A549 (cell line): ENCODE measurements around the gene CDHR4.

ENCODE experiments used
- CTCF ChIP-seq: fragments of >200 bp; sonication (Bioruptor Twin); formaldehyde crosslinking; IDR thresholded peaks from 3 replicates; pipeline ENCODE4 v1.5.1; 2016
- MAZ ChIP-seq: fragments of 150-350 bp; IDR thresholded peaks from 2 replicates; pipeline ENCODE4 v1.6.1; 2014; ENCODE audit warnings: antibody characterized with exemption, low read depth, low read length, borderline replicate concordance
- NR3C1 ChIP-seq: fragments of >200 bp; sonication (Bioruptor Twin); formaldehyde crosslinking; IDR thresholded peaks from 3 replicates; pipeline ENCODE4 v1.6.1; 2017
- POLR2A ChIP-seq: IDR thresholded peaks from 2 replicates; pipeline ENCODE4 v1.6.1; 2012; ENCODE audit warnings: mild to moderate bottlenecking, low read length
- POLR2AphosphoS2 ChIP-seq: conservative IDR thresholded peaks from 2 replicates; pipeline ENCODE4 v1.6.1; 2012; ENCODE audit warnings: low read length, improper control_type of control experiment, inconsistent platforms
- RCOR1 ChIP-seq: fragments of 150-350 bp; IDR thresholded peaks from 2 replicates; pipeline ENCODE4 v1.6.1; 2014; ENCODE audit warnings: antibody characterized with exemption, low read length, low read depth
- SMC3 ChIP-seq: fragments of >200 bp; sonication (Bioruptor Twin); formaldehyde crosslinking; IDR thresholded peaks from 3 replicates; pipeline ENCODE4 v1.6.1; 2018; ENCODE audit warnings: inconsistent platforms
- SREBF2 ChIP-seq: fragments of 450-650 bp; IDR thresholded peaks from 2 replicates; pipeline ENCODE4 v1.6.1; 2014; ENCODE audit warnings: mild to moderate bottlenecking, moderate library complexity
- TF ChIP-seq, protein P1 (sequence below): IDR thresholded peaks from 2 replicates; pipeline ENCODE4 v1.6.1; 2012

- TF ChIP-seq MAZ = no peak
- no peak for TF ChIP-seq CTCF
- no peak for TF ChIP-seq SMC3
- TF ChIP-seq, protein P1, sequence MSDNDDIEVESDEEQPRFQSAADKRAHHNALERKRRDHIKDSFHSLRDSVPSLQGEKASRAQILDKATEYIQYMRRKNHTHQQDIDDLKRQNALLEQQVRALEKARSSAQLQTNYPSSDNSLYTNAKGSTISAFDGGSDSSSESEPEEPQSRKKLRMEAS = no peak
- TF ChIP-seq POLR2A = no peak
- TF ChIP-seq SREBF2 = no peak
- no peak for TF ChIP-seq POLR2AphosphoS2
- TF ChIP-seq RCOR1 = no peak
- no peak for TF ChIP-seq NR3C1
These were observed 12.1 kb downstream of the CDHR4 start for GRCh38 chr3:49787536-49787935.
